ENCODE results near the gene ACD. TPM values are rescaled to one million over a fixed set of nuclear protein-coding genes. Genes with fewer than 3 reads are reported as not detected.

Gene ACD
- total and polyA plus RNA-seq, 2 of the 8 experiments (the other 6 are each of a cell fraction or from before 2014, with no cell fraction given): 34.8 to 58.0 TPM

DNA sequence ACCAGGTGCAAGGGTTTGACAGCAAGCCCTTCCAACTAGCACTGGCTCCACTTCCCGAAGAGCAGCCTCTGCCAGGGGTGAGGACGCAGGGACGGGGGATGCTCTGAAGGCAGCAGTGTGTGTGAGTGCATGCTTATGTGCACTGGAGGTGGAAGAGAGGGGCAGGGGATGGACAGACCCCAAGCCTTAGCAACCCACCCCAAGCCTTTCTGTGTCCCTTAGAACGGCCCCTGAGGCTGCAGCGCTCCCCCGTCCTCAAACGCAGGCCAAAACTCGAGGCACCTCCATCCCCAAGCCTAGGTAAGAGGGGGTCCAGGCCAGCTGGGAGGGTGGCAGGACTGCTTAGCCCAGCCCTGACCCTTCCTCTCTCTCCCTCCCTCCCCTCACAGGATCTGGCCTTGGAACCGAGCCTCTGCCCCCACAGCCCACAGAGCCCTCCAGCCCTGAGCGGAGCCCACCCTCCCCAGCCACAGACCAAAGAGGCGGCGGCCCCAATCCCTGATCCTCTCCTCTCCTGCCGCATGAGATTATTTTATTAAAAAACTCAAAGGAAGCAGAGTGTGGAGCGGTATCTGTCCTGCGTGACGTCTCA is 2.9 kb downstream of the ACD start (continued):
- no peak for TF ChIP-seq E2F6 (IDR thresholded peaks at IDR 0.05)
- no peak for TF ChIP-seq CREB1 (IDR thresholded peaks at IDR 0.05)
